ENCODE data around the gene POLA1.

DNA sequence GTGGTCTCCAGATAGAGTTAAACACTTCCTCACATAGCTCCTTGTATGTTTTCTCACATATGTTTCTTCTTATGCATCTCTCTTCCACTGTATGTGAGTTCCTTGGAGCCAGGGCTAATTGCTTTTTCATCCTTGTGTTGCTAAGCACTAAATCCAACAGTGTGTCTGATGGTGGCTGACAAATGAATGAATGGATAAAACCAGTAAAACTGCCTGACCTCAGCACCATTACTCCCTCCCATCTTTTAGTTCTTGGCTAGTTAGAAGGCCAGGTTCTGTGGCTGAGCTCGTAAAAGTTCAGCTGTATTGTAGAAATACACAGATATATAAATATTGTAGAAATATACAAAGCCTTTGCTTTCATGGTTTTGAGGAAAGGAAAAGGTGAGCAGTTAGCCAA lies 271.7 kb downstream of the POLA1 start:
- no peak for TF ChIP-seq POLR2A (IDR thresholded peaks at IDR 0.05)
- TF ChIP-seq, protein P1, sequence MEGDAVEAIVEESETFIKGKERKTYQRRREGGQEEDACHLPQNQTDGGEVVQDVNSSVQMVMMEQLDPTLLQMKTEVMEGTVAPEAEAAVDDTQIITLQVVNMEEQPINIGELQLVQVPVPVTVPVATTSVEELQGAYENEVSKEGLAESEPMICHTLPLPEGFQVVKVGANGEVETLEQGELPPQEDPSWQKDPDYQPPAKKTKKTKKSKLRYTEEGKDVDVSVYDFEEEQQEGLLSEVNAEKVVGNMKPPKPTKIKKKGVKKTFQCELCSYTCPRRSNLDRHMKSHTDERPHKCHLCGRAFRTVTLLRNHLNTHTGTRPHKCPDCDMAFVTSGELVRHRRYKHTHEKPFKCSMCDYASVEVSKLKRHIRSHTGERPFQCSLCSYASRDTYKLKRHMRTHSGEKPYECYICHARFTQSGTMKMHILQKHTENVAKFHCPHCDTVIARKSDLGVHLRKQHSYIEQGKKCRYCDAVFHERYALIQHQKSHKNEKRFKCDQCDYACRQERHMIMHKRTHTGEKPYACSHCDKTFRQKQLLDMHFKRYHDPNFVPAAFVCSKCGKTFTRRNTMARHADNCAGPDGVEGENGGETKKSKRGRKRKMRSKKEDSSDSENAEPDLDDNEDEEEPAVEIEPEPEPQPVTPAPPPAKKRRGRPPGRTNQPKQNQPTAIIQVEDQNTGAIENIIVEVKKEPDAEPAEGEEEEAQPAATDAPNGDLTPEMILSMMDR (IDR thresholded peaks at IDR 0.05) = no peak

All from adrenal gland (tissue), 5 donors.